Measurements from ENCODE around the gene UBQLN3. TPM values are rescaled to one million over a fixed set of nuclear protein-coding genes. Genes with fewer than 3 reads are reported as not detected.

Gene UBQLN3
- total RNA-seq, 1 experiment from 2014 or later = not detected

DNA sequence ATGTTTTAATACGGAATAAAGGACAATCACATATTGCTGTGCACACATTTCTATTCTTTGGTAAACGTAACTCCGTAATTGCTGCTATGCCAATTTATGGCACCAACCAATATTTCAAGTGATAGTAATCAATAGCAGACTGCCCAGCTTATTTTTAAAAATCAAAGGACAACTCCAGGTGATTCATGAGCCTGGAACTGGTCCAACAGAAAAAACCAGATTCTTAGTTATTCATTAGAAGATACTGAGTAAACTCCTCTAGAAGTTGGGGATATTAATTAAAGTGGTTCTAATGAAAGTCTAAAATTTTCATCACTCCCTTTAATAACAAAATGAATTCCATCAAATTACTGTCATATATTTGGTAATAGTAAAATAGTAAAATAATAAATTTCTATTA is 48.0 kb upstream of the UBQLN3 start:
- no peaks in the 10 kb centered on the region for H4K20me1 ChIP-seq (ENCODE audit: insufficient read depth)
- intact Hi-C loops (cut with micrococcal nuclease) = loop anchor here (10.0 kb wide), 1 partner anchor 353 kb away; the partner anchor contains the start of gene OR51V1
- no peaks in the 10 kb centered on the region for H3K4me1 ChIP-seq (ENCODE audit: control insufficient read depth in 1 of 2, insufficient read depth in 2 of 2, low read length in 2 of 2)
- H3K36me3 ChIP-seq (ENCODE audit: control insufficient read depth in 1 of 2, insufficient read depth in 2 of 2, low read length in 2 of 2) = no peaks in the 10 kb centered on the region
- ATAC-seq (no peak), DNase-seq (ENCODE audit: low read depth, low spot score) (no peak)
- H3K9me3 ChIP-seq (ENCODE audit: control insufficient read depth in 1 of 2, insufficient read depth in 1 of 2, low read depth in 1 of 2, low read length in 2 of 2) = no peaks in the 10 kb centered on the region
- peaks cover 40% of the 10 kb centered on the region for H3K27me3 ChIP-seq (ENCODE audit: insufficient read depth, low read length)
- TF ChIP-seq SIN3A (IDR thresholded peaks at IDR 0.05; ENCODE audit: low read depth) = no peak
- TF ChIP-seq EZH2 (IDR thresholded peaks at IDR 0.05) = no peak
- no peak for TF ChIP-seq POLR2A (IDR thresholded peaks at IDR 0.05; ENCODE audit: borderline replicate concordance, extremely low read depth, insufficient read depth, insufficient read length)
- no peak for TF ChIP-seq SRF (IDR thresholded peaks at IDR 0.05; ENCODE audit: low read depth)
- no peak for TF ChIP-seq ZFX (IDR thresholded peaks at IDR 0.05)
- TF ChIP-seq RAD21 (IDR thresholded peaks at IDR 0.05; ENCODE audit: low read depth) = no peak
- no peak for TF ChIP-seq TCF7L2 (IDR thresholded peaks at IDR 0.05; ENCODE audit: borderline replicate concordance, extremely low read depth, insufficient read depth, insufficient read length)
- TF ChIP-seq, protein P1, sequence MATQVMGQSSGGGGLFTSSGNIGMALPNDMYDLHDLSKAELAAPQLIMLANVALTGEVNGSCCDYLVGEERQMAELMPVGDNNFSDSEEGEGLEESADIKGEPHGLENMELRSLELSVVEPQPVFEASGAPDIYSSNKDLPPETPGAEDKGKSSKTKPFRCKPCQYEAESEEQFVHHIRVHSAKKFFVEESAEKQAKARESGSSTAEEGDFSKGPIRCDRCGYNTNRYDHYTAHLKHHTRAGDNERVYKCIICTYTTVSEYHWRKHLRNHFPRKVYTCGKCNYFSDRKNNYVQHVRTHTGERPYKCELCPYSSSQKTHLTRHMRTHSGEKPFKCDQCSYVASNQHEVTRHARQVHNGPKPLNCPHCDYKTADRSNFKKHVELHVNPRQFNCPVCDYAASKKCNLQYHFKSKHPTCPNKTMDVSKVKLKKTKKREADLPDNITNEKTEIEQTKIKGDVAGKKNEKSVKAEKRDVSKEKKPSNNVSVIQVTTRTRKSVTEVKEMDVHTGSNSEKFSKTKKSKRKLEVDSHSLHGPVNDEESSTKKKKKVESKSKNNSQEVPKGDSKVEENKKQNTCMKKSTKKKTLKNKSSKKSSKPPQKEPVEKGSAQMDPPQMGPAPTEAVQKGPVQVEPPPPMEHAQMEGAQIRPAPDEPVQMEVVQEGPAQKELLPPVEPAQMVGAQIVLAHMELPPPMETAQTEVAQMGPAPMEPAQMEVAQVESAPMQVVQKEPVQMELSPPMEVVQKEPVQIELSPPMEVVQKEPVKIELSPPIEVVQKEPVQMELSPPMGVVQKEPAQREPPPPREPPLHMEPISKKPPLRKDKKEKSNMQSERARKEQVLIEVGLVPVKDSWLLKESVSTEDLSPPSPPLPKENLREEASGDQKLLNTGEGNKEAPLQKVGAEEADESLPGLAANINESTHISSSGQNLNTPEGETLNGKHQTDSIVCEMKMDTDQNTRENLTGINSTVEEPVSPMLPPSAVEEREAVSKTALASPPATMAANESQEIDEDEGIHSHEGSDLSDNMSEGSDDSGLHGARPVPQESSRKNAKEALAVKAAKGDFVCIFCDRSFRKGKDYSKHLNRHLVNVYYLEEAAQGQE (IDR thresholded peaks at IDR 0.05; ENCODE audit: low read depth) = no peak
- TF ChIP-seq POLR2AphosphoS5 (IDR thresholded peaks at IDR 0.05; ENCODE audit: low read depth, low read length) = no peak
- TF ChIP-seq, protein P2, sequence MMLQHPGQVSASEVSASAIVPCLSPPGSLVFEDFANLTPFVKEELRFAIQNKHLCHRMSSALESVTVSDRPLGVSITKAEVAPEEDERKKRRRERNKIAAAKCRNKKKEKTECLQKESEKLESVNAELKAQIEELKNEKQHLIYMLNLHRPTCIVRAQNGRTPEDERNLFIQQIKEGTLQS (IDR thresholded peaks at IDR 0.05) = no peak
- TF ChIP-seq, protein P3, sequence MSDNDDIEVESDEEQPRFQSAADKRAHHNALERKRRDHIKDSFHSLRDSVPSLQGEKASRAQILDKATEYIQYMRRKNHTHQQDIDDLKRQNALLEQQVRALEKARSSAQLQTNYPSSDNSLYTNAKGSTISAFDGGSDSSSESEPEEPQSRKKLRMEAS (IDR thresholded peaks at IDR 0.05) = no peak
- TF ChIP-seq, protein P4, sequence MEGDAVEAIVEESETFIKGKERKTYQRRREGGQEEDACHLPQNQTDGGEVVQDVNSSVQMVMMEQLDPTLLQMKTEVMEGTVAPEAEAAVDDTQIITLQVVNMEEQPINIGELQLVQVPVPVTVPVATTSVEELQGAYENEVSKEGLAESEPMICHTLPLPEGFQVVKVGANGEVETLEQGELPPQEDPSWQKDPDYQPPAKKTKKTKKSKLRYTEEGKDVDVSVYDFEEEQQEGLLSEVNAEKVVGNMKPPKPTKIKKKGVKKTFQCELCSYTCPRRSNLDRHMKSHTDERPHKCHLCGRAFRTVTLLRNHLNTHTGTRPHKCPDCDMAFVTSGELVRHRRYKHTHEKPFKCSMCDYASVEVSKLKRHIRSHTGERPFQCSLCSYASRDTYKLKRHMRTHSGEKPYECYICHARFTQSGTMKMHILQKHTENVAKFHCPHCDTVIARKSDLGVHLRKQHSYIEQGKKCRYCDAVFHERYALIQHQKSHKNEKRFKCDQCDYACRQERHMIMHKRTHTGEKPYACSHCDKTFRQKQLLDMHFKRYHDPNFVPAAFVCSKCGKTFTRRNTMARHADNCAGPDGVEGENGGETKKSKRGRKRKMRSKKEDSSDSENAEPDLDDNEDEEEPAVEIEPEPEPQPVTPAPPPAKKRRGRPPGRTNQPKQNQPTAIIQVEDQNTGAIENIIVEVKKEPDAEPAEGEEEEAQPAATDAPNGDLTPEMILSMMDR (IDR thresholded peaks at IDR 0.05 in 2 of 3, conservative IDR thresholded peaks at IDR 0.05 in 1 of 3; ENCODE audit: borderline replicate concordance in 1 of 3, insufficient read depth in 1 of 3, low read depth in 2 of 3, low read length in 2 of 3) = no peak
- no TSS peak for BruUV-seq (replicated peaks)
- H3K9ac ChIP-seq (ENCODE audit: low read length) = no peak overlapping the region
- ChIA-PET RAD21 (ENCODE audit: low non-redundant PET in 1 of 2, low total read pairs in 2 of 2, uncharacterized antibody in 2 of 2, unreplicated experiment in 2 of 2) (no interaction called here), CTCF (interaction anchor here (1.2 kb wide), 1 partner anchor 333 kb away, joined by 3 read pairs; no protein-coding TSS in a partner anchor), POLR2A (interaction anchor here (1.0 kb wide), 1 partner anchor 52 kb away, joined by 3 read pairs; no protein-coding TSS in a partner anchor)
- no peak overlapping the region for H3K27ac ChIP-seq (ENCODE audit: low read depth, low read length)
- H3K4me2 ChIP-seq (ENCODE audit: low read length) = no peak overlapping the region
- no peaks in the 10 kb centered on the region for H3K79me2 ChIP-seq (ENCODE audit: insufficient read depth, low read length)
- no peaks in the 10 kb centered on the region for H3K9me2 ChIP-seq (ENCODE audit: insufficient read depth)
- no peak overlapping the region for H2AFZ ChIP-seq (ENCODE audit: low read depth, low read length, poor library complexity, severe bottlenecking)
- no peak overlapping the region for H3K4me3 ChIP-seq (replicated peaks in 1 of 2; ENCODE audit: low read depth in 1 of 2, low read length in 2 of 2)

Data from HCT116 (cell line).